ENCODE measurements around the gene AP3S1.

Gene AP3S1

GRCh38 chr5:115857626-115858349, 16.1 kb downstream of the AP3S1 start:
- no peak overlapping the region for H3K4me3 ChIP-seq (ENCODE audit: control insufficient read depth, low read depth, low read length)
- TF ChIP-seq CTCF (conservative IDR thresholded peaks at IDR 0.05; ENCODE audit: control insufficient read depth, insufficient read depth, low read depth, low read length): no peak
- peak; percentile 32 for DNase-seq (ENCODE audit: low read depth)

- no peak overlapping the region for H3K4me3 ChIP-seq (ENCODE audit: control insufficient read depth, low read depth, low read length)
- no peak for DNase-seq (ENCODE audit: low read depth)
- no peak for TF ChIP-seq CTCF (conservative IDR thresholded peaks at IDR 0.05; ENCODE audit: control insufficient read depth, insufficient read depth, low read depth, low read length)
Observed at GRCh38 chr5:115858396-115858795, 16.7 kb downstream of the AP3S1 start.

GRCh38 chr5:115859378-115859777, 17.6 kb downstream of the AP3S1 start:
- DNase-seq (ENCODE audit: low read depth): no peak
- H3K4me3 ChIP-seq (ENCODE audit: control insufficient read depth, low read depth, low read length): no peak overlapping the region
- no peak for TF ChIP-seq CTCF (conservative IDR thresholded peaks at IDR 0.05; ENCODE audit: control insufficient read depth, insufficient read depth, low read depth, low read length)

- no peak for DNase-seq (ENCODE audit: low read depth)
Observed at GRCh38 chr5:115869256-115869795, 27.6 kb downstream of the AP3S1 start.

GRCh38 chr5:115872447-115872846, 30.7 kb downstream of the AP3S1 start:
- TF ChIP-seq CTCF (conservative IDR thresholded peaks at IDR 0.05; ENCODE audit: control insufficient read depth, insufficient read depth, low read depth, low read length): no peak
- DNase-seq (ENCODE audit: low read depth): no peak

More at GRCh38 chr5:115869256-115869795, 27.6 kb downstream of the AP3S1 start:
- no peak for TF ChIP-seq CTCF (conservative IDR thresholded peaks at IDR 0.05; ENCODE audit: control insufficient read depth, insufficient read depth, low read depth, low read length)
- no peak overlapping the region for H3K4me3 ChIP-seq (ENCODE audit: control insufficient read depth, low read depth, low read length)

GRCh38 chr5:115873392-115873791, 31.7 kb downstream of the AP3S1 start:
- DNase-seq (ENCODE audit: low read depth): peak; percentile 64
- no peak for TF ChIP-seq CTCF (conservative IDR thresholded peaks at IDR 0.05; ENCODE audit: control insufficient read depth, insufficient read depth, low read depth, low read length)
- H3K4me3 ChIP-seq (ENCODE audit: control insufficient read depth, low read depth, low read length): no peak overlapping the region

More at GRCh38 chr5:115872447-115872846, 30.7 kb downstream of the AP3S1 start:
- H3K4me3 ChIP-seq (ENCODE audit: control insufficient read depth, low read depth, low read length): no peak overlapping the region

All from fibroblast of mammary gland (primary cell).